ENCODE results near the gene ARHGEF11.
A peak's percentile ranks its signal among the peaks of the same experiment; 100 is the strongest.

The ARHGEF11 gene

DNA sequence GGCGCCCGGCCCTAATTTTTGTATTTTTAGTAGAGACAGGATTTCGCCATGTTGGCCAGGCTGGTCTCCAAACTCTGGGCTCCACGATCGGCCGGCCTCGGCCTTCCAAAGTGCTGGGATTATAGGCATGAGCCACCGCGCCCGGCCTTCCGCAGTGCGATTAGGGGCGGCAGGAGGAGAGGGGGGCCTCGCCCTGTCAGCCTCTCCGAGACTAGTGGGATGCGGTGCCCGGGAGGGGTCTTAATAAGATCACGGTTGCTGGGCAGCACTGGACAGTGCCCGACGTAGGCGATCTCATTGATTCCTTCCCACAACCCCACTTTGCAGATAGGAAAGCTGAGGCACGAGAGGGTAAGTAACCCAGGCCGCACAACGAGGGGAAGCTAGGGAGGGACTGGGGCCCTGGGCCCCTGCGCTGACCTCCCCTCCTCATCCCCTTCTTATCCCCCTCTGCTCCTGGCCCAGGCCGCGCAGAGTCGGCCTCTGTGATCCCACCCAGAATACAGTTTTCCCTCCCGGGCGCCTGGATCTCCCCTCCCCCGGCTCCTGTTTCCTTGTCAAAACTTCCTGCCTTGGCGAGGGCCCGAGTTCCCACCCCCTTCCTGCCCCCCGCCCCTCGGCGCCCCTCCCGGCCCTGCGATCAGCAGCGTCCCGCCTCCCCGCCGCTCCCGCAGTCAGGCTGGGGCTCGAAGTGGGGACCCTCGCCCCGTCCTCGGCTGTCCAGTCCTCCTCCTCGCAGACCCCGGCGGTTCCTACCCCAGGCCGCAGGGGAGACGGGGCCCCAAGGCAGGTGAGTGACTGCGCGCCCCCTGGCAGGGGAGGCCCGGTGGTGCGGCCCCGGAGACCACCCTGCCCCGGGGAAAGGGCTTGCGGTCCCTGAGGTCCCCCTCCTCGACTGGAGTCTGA lies 152.2 kb downstream of the ARHGEF11 start, which contains the start of gene PEAR1:
Gene PEAR1 (plus strand): TSS at position 671 of the 906 bp plus-strand sequence. CDS start 10,209 bp downstream, outside the sequence.
- no peak for DNase-seq

DNA sequence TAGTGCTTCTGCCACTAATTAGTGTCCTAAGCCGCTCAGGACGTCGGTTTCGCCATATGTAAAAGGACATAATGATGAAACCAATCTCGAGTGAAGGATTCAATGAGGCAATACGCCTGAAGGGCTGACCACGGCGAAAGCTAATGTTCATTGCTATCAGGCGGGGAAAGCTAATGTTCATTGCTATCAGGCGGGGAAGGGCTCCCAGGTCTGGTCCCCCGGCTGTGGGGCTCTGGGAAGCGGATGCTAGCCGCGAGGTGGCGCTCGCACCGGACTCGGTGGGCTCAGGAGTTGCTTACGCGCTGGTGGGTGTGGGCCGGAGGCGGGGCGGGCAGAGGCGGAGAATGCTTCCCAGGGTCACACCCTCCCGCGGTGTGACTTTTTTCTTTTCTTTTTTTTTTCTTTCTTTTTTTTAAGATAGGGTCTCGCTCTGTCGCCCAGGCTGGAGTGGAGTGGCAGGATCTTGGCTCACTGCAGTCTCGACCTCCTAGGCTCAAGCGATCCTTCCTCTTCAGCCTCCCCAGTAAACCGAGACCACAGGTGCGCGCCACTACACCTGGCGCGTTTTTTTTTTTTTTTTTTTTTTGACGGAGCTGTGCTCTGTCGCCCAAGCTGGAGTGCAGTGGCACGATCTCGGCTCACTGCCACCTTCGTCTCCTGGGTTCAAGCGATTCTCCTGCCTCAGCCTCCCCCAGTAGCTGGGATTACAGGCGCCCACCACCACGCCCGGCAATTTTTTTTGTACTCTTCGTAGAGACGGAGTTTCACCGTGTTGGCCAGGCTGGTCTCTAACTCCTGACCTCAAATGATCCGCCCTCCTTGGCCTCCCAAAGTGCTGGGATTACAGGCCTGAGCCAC lies 153.1 kb downstream of the ARHGEF11 start:
- DNase-seq = peak; percentile 97

DNA sequence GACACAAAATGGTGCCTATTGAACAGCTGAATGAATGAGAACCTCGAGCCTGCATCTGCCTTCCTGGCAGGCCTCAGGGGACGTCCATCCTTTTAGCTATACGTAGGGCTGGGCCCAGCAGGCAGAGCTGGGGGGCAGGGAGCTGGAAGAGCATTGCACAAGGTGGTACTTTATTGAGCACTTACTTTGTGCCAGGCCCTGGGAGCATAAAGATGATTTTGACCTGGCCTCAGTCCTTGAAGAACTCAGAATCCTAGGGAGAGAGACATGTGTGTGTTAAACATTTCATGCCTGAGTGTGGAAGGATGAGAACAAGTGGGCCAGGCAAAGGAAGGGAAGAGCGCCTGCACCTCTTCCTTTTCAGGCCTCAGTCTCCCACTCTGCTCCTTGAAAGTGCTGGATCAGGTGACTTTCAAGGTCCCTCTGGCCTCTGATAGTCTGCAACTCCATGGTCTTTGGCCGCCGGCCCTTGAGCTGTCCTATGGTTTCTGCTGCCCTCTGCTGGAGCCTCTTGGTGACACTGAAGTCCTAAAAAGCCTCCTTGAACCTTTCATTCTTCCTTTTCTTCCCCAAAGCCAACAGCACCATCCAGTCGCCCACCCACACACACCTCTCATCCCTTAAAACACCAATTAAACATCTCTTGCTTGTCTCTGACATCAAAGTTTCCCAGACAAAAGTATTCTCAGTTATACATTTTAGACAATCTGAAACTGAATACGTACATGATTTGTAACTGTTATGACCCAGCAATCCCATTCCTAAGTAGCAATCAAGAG lies 155.6 kb downstream of the ARHGEF11 start:
- DNase-seq = peak; percentile 93

DNA sequence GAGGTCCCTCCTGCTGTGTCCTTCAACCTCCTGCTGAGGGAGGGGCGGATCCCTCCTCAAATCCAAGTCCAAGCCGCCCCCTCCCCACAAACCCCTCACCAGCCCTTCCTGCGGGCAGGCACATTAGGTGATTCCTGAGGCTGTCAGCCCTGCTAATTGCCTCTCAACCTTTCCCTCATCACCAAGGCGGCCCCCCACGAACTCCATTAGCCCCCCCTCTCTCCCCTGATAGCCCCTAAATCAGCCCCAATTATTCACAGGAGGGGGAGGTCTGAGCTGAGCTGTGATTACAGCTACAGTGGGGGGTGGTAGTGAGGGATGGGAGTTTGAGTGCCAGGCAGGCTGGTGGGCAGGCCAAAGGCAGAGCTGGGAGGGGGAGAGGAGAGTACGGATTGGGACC lies 157.8 kb downstream of the ARHGEF11 start:
- no peak for DNase-seq

DNA sequence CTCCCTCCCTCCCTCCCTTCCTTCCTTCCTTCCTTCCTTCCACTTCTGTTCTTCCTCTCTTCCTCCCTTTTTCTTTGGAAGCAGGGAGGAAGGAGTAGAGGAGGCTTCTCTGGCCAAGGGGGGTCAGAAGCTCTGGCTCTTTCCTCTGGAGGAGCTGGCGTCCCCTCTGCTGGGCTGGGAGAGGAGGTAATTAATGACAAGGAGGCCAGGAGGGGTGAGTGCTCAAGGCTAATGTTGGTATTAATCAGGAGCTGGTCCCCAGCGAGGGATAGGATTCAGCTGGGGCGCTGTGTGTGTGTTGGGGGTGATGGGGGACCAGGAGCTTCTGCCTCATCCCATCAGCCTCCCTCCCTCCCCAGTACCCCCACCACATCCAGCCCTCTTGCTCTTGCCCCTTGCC lies 158.2 kb downstream of the ARHGEF11 start:
- peak; percentile 59 for DNase-seq

DNA sequence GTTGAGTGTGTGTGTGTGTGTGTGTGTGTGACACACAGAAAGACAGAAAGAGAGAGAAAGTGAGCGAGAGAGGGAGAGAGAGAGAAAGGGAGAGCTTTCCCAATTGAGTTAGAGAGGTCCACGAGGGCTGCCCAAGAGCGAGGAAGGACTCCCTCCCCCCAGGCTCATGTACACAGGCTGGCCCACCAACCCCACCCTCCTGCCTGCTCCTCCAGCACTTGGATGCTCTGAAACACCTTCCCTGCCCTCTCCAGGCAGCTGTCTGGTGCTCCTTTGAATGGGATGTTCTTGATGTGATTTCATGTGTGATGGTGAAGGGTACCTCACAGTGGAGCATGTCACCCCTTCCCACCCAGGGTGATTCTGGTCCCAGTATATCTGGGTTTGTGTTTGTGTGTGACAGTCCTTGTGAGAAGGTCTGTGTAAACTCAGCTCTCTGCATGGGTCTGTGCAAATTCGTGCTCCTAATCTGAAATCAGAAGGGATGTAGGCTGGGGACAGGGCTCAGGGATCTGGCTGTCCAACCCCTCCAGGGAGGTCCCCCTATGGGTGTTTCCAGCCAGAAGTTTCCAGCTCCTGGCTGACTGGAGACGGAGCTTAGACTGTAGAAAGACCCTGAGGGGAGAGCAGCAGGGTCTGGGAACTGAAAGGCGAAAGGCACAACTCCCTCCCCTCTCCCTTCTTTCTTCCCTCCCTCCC lies 158.8 kb downstream of the ARHGEF11 start:
- peak; percentile 44 for DNase-seq

DNA sequence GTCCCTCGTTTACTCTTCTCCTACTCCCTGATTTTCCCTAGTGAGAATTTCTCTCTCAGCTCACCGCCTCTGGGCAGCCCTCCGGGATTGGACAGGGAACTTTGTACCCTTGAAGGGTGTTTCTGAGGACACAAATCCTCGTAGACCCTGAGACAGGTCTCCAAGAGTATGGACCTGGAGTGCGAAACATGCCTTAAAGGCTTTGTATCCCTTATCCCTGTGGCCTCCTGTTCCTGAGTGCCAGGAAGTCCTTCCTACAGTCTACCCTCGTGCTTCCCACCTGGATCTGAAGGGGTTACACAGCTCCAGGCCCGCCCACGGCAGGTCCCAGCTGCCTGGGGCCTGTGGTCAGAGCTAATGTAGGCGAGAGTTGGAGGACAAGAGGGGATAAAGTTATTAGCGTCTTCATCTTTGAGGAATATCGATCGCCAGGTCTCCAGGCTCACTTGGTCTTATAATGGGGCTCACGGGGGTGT lies 159.6 kb downstream of the ARHGEF11 start:
- DNase-seq = peak; percentile 73

DNA sequence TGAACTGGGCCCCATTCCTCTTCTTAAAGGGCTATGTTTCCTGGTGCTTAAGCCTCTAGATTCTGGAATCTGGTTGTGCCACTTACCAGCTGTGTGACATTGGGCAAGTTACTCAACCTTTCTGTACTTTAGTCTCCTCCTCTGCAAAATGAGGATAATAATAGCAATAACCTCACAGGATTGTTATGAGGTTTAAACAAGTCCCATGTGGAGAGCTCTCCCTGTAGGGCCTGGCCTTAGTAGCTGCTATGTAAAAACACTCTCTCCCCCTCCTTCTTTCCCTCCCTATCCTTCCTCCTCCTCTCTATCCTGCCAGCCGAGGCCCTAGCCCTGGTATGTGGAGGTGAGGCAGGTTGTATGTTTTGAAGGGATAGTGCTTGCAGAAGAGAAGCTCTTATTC lies 160.2 kb downstream of the ARHGEF11 start:
- no peak for DNase-seq
